KMS-11 (cell line): ENCODE measurements around the gene SPATA33.
"Not testable (repeated sequence)": the region's sequence is repeated elsewhere in the genome, so short reads cannot be mapped to it uniquely, and the experiment has no call there.

ENCODE experiments used
- H2AFZ ChIP-seq: fragments of 200-600 bp; sonication (generic); 2 replicates; pipeline ENCODE4 v1.6.1; 2016; ENCODE audit warnings: antibody characterized with exemption, mixed run types, low read depth
- H3K27ac ChIP-seq: fragments of 200-600 bp; sonication (generic); 2 replicates; pipeline ENCODE4 v1.6.1; 2016; ENCODE audit warnings: mild to moderate bottlenecking, mixed run types
- H3K27me3 ChIP-seq: fragments of 200-600 bp; sonication (generic); 2 replicates; pipeline ENCODE4 v1.6.1; 2017; ENCODE audit warnings: mild to moderate bottlenecking, low read depth, mixed run types, moderate library complexity; ENCODE audit not compliant: insufficient read depth
- H3K36me3 ChIP-seq: fragments of 200-600 bp; sonication (generic); 2 replicates; pipeline ENCODE4 v1.6.1; 2017; ENCODE audit warnings: mild to moderate bottlenecking, mixed run types; ENCODE audit not compliant: insufficient read depth
- H3K4me1 ChIP-seq: fragments of 200-600 bp; sonication (generic); 2 replicates; pipeline ENCODE4 v1.6.1; 2016; ENCODE audit warnings: mild to moderate bottlenecking, low read depth, mixed run types; ENCODE audit not compliant: poor library complexity, severe bottlenecking
- H3K4me2 ChIP-seq: fragments of 200-600 bp; sonication (generic); 2 replicates; pipeline ENCODE4 v1.7.0; 2016; ENCODE audit warnings: mild to moderate bottlenecking, mixed run types
- H3K4me3 ChIP-seq: fragments of 200-600 bp; sonication (generic); IDR thresholded peaks from 2 replicates; pipeline ENCODE4 v1.6.1; 2017; ENCODE audit warnings: low read depth, low read length, mixed read lengths; ENCODE audit not compliant: insufficient read depth
- H3K79me2 ChIP-seq: fragments of 200-600 bp; sonication (generic); 2 replicates; pipeline ENCODE4 v1.6.1; 2016; ENCODE audit warnings: low read depth, mixed run types; ENCODE audit not compliant: insufficient read depth
- H3K9ac ChIP-seq: fragments of 200-600 bp; sonication (generic); 2 replicates; pipeline ENCODE4 v1.6.1; 2016; ENCODE audit warnings: mild to moderate bottlenecking, mixed run types
- H4K20me1 ChIP-seq: fragments of 200-600 bp; sonication (generic); 2 replicates; pipeline ENCODE4 v1.6.1; 2016; ENCODE audit warnings: mild to moderate bottlenecking, mixed run types; ENCODE audit not compliant: insufficient read depth
- TF ChIP-seq, protein P1 (sequence below): fragments of 200-600 bp; sonication (generic); conservative IDR thresholded peaks from 2 replicates; pipeline ENCODE4 v1.6.1; 2017; ENCODE audit warnings: low read depth, mild to moderate bottlenecking, antibody characterized with exemption, low read length, moderate library complexity, mixed read lengths

SPATA33 gene

DNA sequence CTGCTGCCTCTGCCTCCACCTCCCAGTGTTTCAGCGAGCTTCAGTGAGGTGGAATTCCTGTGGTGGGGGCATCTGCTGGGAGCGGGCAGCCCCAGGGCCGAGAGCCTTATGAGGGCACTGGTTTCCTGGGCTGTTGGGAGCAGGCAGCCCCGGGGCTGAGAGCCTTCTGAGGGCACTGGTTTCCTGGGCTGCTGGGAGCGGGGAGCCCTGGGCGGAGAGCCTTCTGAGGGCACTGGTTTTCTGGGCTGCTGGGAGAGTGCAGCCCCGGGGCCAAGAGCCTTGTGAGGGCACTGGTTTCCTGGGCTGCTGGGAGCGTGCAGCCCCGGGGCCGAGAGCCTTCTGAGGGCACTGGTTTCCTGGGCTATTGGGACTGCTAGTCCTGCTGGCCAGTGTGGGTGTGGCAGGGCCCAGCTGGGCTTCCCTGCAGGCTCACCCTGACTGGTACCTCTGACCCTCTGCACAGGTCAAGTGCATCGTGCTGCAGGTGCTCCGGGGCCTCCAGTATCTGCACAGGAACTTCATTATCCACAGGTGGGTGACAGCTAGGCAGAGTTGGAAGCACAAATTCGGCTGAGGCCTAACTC is 34.4 kb downstream of the SPATA33 start:
- H3K79me2 ChIP-seq, result peaks cover 21% of the 10 kb centered on the region
- H3K27ac ChIP-seq, result no peak overlapping the region
- TF ChIP-seq, protein P1, sequence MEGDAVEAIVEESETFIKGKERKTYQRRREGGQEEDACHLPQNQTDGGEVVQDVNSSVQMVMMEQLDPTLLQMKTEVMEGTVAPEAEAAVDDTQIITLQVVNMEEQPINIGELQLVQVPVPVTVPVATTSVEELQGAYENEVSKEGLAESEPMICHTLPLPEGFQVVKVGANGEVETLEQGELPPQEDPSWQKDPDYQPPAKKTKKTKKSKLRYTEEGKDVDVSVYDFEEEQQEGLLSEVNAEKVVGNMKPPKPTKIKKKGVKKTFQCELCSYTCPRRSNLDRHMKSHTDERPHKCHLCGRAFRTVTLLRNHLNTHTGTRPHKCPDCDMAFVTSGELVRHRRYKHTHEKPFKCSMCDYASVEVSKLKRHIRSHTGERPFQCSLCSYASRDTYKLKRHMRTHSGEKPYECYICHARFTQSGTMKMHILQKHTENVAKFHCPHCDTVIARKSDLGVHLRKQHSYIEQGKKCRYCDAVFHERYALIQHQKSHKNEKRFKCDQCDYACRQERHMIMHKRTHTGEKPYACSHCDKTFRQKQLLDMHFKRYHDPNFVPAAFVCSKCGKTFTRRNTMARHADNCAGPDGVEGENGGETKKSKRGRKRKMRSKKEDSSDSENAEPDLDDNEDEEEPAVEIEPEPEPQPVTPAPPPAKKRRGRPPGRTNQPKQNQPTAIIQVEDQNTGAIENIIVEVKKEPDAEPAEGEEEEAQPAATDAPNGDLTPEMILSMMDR, result no peak
- no peaks in the 10 kb centered on the region for H3K27me3 ChIP-seq
- H3K4me1 ChIP-seq, result peaks cover 36% of the 10 kb centered on the region
- H3K4me2 ChIP-seq, result no peak overlapping the region
- no peaks in the 10 kb centered on the region for H4K20me1 ChIP-seq
- H3K9ac ChIP-seq, result no peak overlapping the region
- H2AFZ ChIP-seq, result no peak overlapping the region
- H3K4me3 ChIP-seq, result no peak overlapping the region
- no peaks in the 10 kb centered on the region; the same call in 1 of the 2 replicates for H3K36me3 ChIP-seq

DNA sequence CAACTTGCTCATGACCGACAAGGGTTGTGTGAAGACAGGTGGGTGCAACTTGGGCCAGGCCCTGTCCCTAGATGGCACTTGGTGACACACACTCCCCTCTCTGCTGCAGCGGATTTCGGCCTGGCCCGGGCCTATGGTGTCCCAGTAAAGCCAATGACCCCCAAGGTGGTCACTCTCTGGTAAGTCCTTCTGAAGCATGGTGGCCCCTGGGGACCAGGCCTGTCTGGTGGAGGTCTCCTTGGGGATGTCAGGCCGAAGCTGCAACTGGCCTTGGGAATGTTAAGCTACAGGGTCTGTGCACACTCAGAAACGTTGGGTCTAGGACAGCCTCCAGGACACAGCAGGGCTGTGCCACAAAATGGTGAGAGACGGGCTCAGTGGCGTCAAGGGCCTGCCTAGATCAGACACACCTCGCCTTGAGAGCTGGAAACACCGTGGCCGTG is 35.7 kb downstream of the SPATA33 start:
- no peak overlapping the region for H2AFZ ChIP-seq
- H3K4me2 ChIP-seq, result no peak overlapping the region
- H3K36me3 ChIP-seq, result no peaks in the 10 kb centered on the region; the same call in 1 of the 2 replicates
- no peak overlapping the region for H3K4me3 ChIP-seq
- H3K4me1 ChIP-seq, result peaks cover 25% of the 10 kb centered on the region
- no peak overlapping the region for H3K27ac ChIP-seq
- H3K27me3 ChIP-seq, result no peaks in the 10 kb centered on the region
- peaks cover 12% of the 10 kb centered on the region for H3K79me2 ChIP-seq
- no peak overlapping the region for H3K9ac ChIP-seq
- TF ChIP-seq, protein P1, result no peak
- no peaks in the 10 kb centered on the region for H4K20me1 ChIP-seq

DNA sequence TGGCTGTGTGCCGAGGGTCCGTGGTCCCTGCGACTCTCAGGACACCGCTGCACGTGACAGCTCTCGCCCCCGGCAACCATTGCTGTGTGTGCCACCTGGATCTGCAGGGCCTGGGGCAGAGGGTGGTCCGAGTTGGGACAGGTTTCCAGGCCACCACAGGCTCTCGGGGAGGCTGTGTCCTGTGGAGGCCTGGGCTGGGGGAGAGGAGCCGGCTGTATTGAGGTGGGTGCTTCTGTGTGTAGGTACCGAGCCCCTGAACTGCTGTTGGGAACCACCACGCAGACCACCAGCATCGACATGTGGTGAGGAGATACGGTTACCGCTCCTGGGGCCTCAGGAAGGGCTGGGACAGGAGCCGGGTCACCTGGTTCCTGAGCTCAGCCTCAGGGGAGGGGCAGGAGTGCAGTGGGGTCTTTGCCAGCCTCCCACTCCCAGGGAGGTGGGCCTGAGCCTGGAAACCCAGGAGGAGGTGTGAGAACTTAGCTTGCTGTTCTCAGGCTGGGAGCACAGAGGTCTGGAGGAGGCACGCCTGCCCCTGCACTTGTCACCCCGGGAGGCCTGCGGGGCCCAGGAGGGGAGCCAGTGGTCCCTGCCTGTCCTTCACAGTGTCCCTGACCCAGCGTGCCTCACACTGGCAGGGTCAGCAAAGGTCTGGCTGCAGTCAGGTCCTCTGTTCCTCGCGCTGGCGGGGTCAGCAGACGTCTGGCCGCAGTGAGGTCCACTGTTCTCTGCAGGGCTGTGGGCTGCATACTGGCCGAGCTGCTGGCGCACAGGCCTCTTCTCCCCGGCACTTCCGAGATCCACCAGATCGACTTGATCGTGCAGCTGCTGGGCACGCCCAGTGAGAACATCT is 36.5 kb downstream of the SPATA33 start:
- Histone ChIP-seq H3K4me1 (peaks cover 16% of the 10 kb centered on the region), H3K4me3 (no peak overlapping the region), H3K79me2 (peaks cover 3% of the 10 kb centered on the region), H3K36me3 (no peaks in the 10 kb centered on the region), H3K4me2 (no peak overlapping the region), H3K9ac (no peak overlapping the region), H2AFZ (no peak overlapping the region), H4K20me1 (no peaks in the 10 kb centered on the region), H3K27ac (no peak overlapping the region), H3K27me3 (no peaks in the 10 kb centered on the region)
- TF ChIP-seq, protein P1, result no peak

DNA sequence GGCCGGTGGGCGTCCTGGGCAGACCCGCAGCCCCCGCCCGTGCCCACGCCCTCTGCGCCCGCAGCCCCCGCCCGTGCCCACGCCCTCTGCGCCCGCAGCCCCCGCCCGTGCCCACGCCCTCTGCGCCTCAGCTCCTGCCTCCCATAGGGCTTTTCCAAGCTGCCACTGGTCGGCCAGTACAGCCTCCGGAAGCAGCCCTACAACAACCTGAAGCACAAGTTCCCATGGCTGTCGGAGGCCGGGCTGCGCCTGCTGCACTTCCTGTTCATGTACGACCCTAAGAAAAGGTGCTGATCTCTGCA is 37.1 kb downstream of the SPATA33 start:
- not testable (repeated sequence) for H3K4me2 ChIP-seq, H4K20me1 ChIP-seq

More for the DNA sequence above, 37.1 kb downstream of the SPATA33 start:
- H3K36me3 ChIP-seq, H3K27me3 ChIP-seq, H3K9ac ChIP-seq, H3K4me3 ChIP-seq, H2AFZ ChIP-seq, H3K79me2 ChIP-seq, H3K27ac ChIP-seq: not testable (repeated sequence)
- peaks cover 17% of the 10 kb centered on the region for H3K4me1 ChIP-seq
